Measurements from ENCODE around the gene MAP7.

MAP7 gene

GRCh38 chr6:136370988-136371728 is 179.1 kb downstream of the MAP7 start:
- H3K36me3 ChIP-seq (ENCODE audit: control insufficient read depth, low read length), result no peaks in the 10 kb centered on the region
- H3K4me1 ChIP-seq (ENCODE audit: control insufficient read depth, low read length), result no peaks in the 10 kb centered on the region
- no peak overlapping the region for H3K27ac ChIP-seq (ENCODE audit: low read depth, low read length)
- no peak for TF ChIP-seq CTCF (IDR thresholded peaks at IDR 0.05; ENCODE audit: low read depth, low read length, poor library complexity, severe bottlenecking)
- no peak for TF ChIP-seq EZH2phosphoT487 (IDR thresholded peaks at IDR 0.05; ENCODE audit: borderline replicate concordance, low read length)
- H3F3A ChIP-seq (ENCODE audit: control insufficient read depth, insufficient read depth), result no peaks in the 10 kb centered on the region
- H4K20me1 ChIP-seq (ENCODE audit: control insufficient read depth, insufficient read depth, low read depth, low read length), result no peaks in the 10 kb centered on the region
- H3K4me2 ChIP-seq (ENCODE audit: low read length), result no peak overlapping the region
- H3K27me3 ChIP-seq (ENCODE audit: control insufficient read depth, low read length), result peaks cover 17% of the 10 kb centered on the region
- H3K4me3 ChIP-seq (ENCODE audit: low read length), result no peak overlapping the region
- H3K9me2 ChIP-seq (replicated peaks; ENCODE audit: control insufficient read depth, low read length), result no peaks in the 10 kb centered on the region
- no peaks in the 10 kb centered on the region for H3K79me2 ChIP-seq (ENCODE audit: control insufficient read depth, low read length)
- no peaks in the 10 kb centered on the region for H3K9me3 ChIP-seq (ENCODE audit: control insufficient read depth, insufficient read depth, low read length)

GRCh38 chr6:136365776-136366354 is 184.4 kb downstream of the MAP7 start:
- TF ChIP-seq EZH2phosphoT487 (IDR thresholded peaks at IDR 0.05; ENCODE audit: borderline replicate concordance, low read length) (no peak), CTCF (IDR thresholded peaks at IDR 0.05; ENCODE audit: low read depth, low read length, poor library complexity, severe bottlenecking) (no peak)
- Histone ChIP-seq H4K20me1 (ENCODE audit: control insufficient read depth, insufficient read depth, low read depth, low read length) (no peaks in the 10 kb centered on the region), H3K27ac (ENCODE audit: low read depth, low read length) (no peak overlapping the region), H3K4me2 (ENCODE audit: low read length) (no peak overlapping the region), H3K27me3 (ENCODE audit: control insufficient read depth, low read length) (peaks cover 31% of the 10 kb centered on the region), H3K9me2 (replicated peaks; ENCODE audit: control insufficient read depth, low read length) (no peaks in the 10 kb centered on the region), H3K9me3 (ENCODE audit: control insufficient read depth, insufficient read depth, low read length) (no peaks in the 10 kb centered on the region), H3K36me3 (ENCODE audit: control insufficient read depth, low read length) (no peaks in the 10 kb centered on the region), H3K4me3 (ENCODE audit: low read length) (no peak overlapping the region), H3F3A (ENCODE audit: control insufficient read depth, insufficient read depth) (no peaks in the 10 kb centered on the region), H3K79me2 (ENCODE audit: control insufficient read depth, low read length) (no peaks in the 10 kb centered on the region), H3K4me1 (ENCODE audit: control insufficient read depth, low read length) (peaks cover 3% of the 10 kb centered on the region; the same call in 1 of the 2 replicates)

- H3K79me2 ChIP-seq (ENCODE audit: control insufficient read depth, low read length), result no peaks in the 10 kb centered on the region
- no peak overlapping the region for H3K4me3 ChIP-seq (ENCODE audit: low read length)
- no peaks in the 10 kb centered on the region for H3K9me2 ChIP-seq (replicated peaks; ENCODE audit: control insufficient read depth, low read length)
- no peak overlapping the region for H3K27ac ChIP-seq (ENCODE audit: low read depth, low read length)
- H3K36me3 ChIP-seq (ENCODE audit: control insufficient read depth, low read length), result no peaks in the 10 kb centered on the region
- H3K9me3 ChIP-seq (ENCODE audit: control insufficient read depth, insufficient read depth, low read length), result no peaks in the 10 kb centered on the region
- no peaks in the 10 kb centered on the region for H3F3A ChIP-seq (ENCODE audit: control insufficient read depth, insufficient read depth)
- peaks cover 33% of the 10 kb centered on the region for H3K27me3 ChIP-seq (ENCODE audit: control insufficient read depth, low read length)
- TF ChIP-seq CTCF (IDR thresholded peaks at IDR 0.05; ENCODE audit: low read depth, low read length, poor library complexity, severe bottlenecking) (no peak), EZH2phosphoT487 (IDR thresholded peaks at IDR 0.05; ENCODE audit: borderline replicate concordance, low read length) (no peak)
- H3K4me2 ChIP-seq (ENCODE audit: low read length), result no peak overlapping the region
- H4K20me1 ChIP-seq (ENCODE audit: control insufficient read depth, insufficient read depth, low read depth, low read length), result no peaks in the 10 kb centered on the region
- peaks cover 3% of the 10 kb centered on the region; the same call in 1 of the 2 replicates for H3K4me1 ChIP-seq (ENCODE audit: control insufficient read depth, low read length)
These were observed 187.5 kb downstream of the MAP7 start for GRCh38 chr6:136362421-136363356.

Measured in DOHH2 (cell line).